Neuronal stem cell (in vitro differentiated cells): Measurements from ENCODE around the gene HSPB1.
A peak's percentile ranks its signal among the peaks of the same experiment; 100 is the strongest.
"Not testable (repeated sequence)": the region's sequence is repeated elsewhere in the genome, so short reads cannot be mapped to it uniquely, and the experiment has no call there.

Source experiments
- DNase-seq: peaks from one replicate; pipeline ENCODE4 v3.0.0-alpha.2; 2013; ENCODE audit warnings: low spot score
- H2AFZ ChIP-seq: one replicate; pipeline ENCODE4 v1.6.1; 2013; ENCODE audit warnings: mild to moderate bottlenecking, low read length, inconsistent platforms
- H2AK5ac ChIP-seq: 2 replicates; pipeline ENCODE4 v1.6.1; 2013; ENCODE audit warnings: low read depth, mild to moderate bottlenecking, inconsistent platforms, low read length, moderate library complexity, mixed read lengths
- H2BK120ac ChIP-seq: 2 replicates; pipeline ENCODE4 v1.6.1; 2013; ENCODE audit warnings: low read depth, mild to moderate bottlenecking, inconsistent platforms, low read length, moderate library complexity, mixed read lengths
- H2BK12ac ChIP-seq: one replicate; pipeline ENCODE4 v1.6.1; 2013; ENCODE audit warnings: low read length, inconsistent platforms
- H2BK15ac ChIP-seq: 2 replicates; pipeline ENCODE4 v1.6.1; 2013; ENCODE audit warnings: mild to moderate bottlenecking, low read length, inconsistent platforms, mixed read lengths
- H2BK5ac ChIP-seq: one replicate; pipeline ENCODE4 v1.6.1; 2013; ENCODE audit warnings: inconsistent platforms, mild to moderate bottlenecking, low read length, moderate library complexity
- H3K14ac ChIP-seq: one replicate; pipeline ENCODE4 v1.6.1; 2013; ENCODE audit warnings: low read length, inconsistent platforms
- H3K18ac ChIP-seq: 2 replicates; pipeline ENCODE4 v1.6.1; 2013; ENCODE audit warnings: low read length, inconsistent platforms
- H3K23ac ChIP-seq: 2 replicates; pipeline ENCODE4 v1.6.1; 2013; ENCODE audit warnings: low read depth, mild to moderate bottlenecking, mixed read lengths, low read length, inconsistent platforms; ENCODE audit not compliant: poor library complexity
- H3K27ac ChIP-seq: replicated peaks from 3 replicates; pipeline ENCODE4 v1.5.1; 2013; ENCODE audit warnings: low read length, inconsistent platforms
- H3K27me3 ChIP-seq, 3 experiments: 2 replicates each; pipeline ENCODE4 v1.6.1; 2013; ENCODE audit warnings: low read length in 3 of 3, mild to moderate bottlenecking in 2 of 3, inconsistent platforms in 1 of 3, low read depth in 1 of 3, mixed read lengths in 1 of 3, moderate library complexity in 1 of 3; ENCODE audit not compliant: control insufficient read depth in 3 of 3, insufficient read depth in 3 of 3
- H3K36me3 ChIP-seq, 2 donors: replicated peaks in 1 of 2; 2 replicates each; pipeline ENCODE4 v1.6.1; 2013; ENCODE audit warnings: low read length in 2 of 2; ENCODE audit not compliant: control insufficient read depth in 2 of 2, insufficient read depth in 2 of 2
- H3K4ac ChIP-seq: 2 replicates; pipeline ENCODE4 v1.6.1; 2013; ENCODE audit warnings: inconsistent platforms, mild to moderate bottlenecking, low read length, moderate library complexity
- H3K4me1 ChIP-seq, 2 donors: 1 replicate in 1 of 2; 2 replicates in 1 of 2; pipeline ENCODE4 v1.6.1; 2013; ENCODE audit warnings: low read length in 2 of 2, low read depth in 1 of 2; ENCODE audit not compliant: control insufficient read depth in 2 of 2, insufficient read depth in 1 of 2
- H3K4me2 ChIP-seq: one replicate; pipeline ENCODE4 v1.6.1; 2013; ENCODE audit warnings: mild to moderate bottlenecking, low read length, inconsistent platforms; ENCODE audit not compliant: insufficient read depth, poor library complexity, severe bottlenecking
- H3K4me3 ChIP-seq, 2 donors: 2 replicates each; pipeline ENCODE4 v1.5.1; 2013; ENCODE audit warnings: low read length in 2 of 2, mild to moderate bottlenecking in 2 of 2, inconsistent platforms in 1 of 2, moderate library complexity in 1 of 2
- H3K79me1 ChIP-seq: one replicate; pipeline ENCODE4 v1.6.1; 2013; ENCODE audit warnings: low read depth, mild to moderate bottlenecking, inconsistent platforms, low read length, moderate library complexity
- H3K9ac ChIP-seq: one replicate; pipeline ENCODE4 v1.6.1; 2013; ENCODE audit warnings: mild to moderate bottlenecking, low read depth, low read length, inconsistent platforms; ENCODE audit not compliant: poor library complexity
- H3K9me3 ChIP-seq, 2 donors: replicated peaks in 1 of 2; 2 replicates each; pipeline versions ENCODE3 to v1.6.1; 2013; ENCODE audit warnings: low read length in 2 of 2, mild to moderate bottlenecking in 2 of 2, inconsistent platforms in 1 of 2, low read depth in 1 of 2, mixed read lengths in 1 of 2, moderate library complexity in 1 of 2; ENCODE audit not compliant: control insufficient read depth in 2 of 2, insufficient read depth in 1 of 2
- H4K8ac ChIP-seq: one replicate; pipeline ENCODE4 v1.6.1; 2013; ENCODE audit warnings: low read depth, mild to moderate bottlenecking, inconsistent platforms, low read length, moderate library complexity
- H4K91ac ChIP-seq: one replicate; pipeline ENCODE4 v1.6.1; 2013; ENCODE audit warnings: low read length, low read depth, mild to moderate bottlenecking, inconsistent platforms; ENCODE audit not compliant: poor library complexity
- WGBS, 2 donors: extraction: QIAGEN DNeasy Blood & Tissue Kit; methylation state at CpG; one replicate each; pipeline ENCODE4 v1.1.7; 2013; ENCODE audit warnings: missing lambda C conversion rate in 2 of 2, mixed read lengths in 1 of 2; ENCODE audit not compliant: insufficient read length in 2 of 2, insufficient replicate concordance in 1 of 2; ENCODE audit errors: extremely low coverage in 2 of 2; 5-methylcytosine and 5-hydroxymethylcytosine counted together

Gene HSPB1

GRCh38 chr7:76268376-76268775 is 34.1 kb upstream of the HSPB1 start:
- H3K36me3 ChIP-seq = no peaks in the 10 kb centered on the region
- H3K79me1 ChIP-seq = no peaks in the 10 kb centered on the region
- no peak overlapping the region for H2BK15ac ChIP-seq
- no peak overlapping the region for H2BK120ac ChIP-seq
- H3K27ac ChIP-seq = no peak overlapping the region
- no peak overlapping the region for H2AK5ac ChIP-seq
- no peak overlapping the region for H2BK5ac ChIP-seq
- H2BK12ac ChIP-seq = no peak overlapping the region
- no peak overlapping the region for H3K18ac ChIP-seq
- H3K4ac ChIP-seq = no peak overlapping the region
- peak overlapping the region; percentile 64 for H3K14ac ChIP-seq
- H3K4me3 ChIP-seq = no peak overlapping the region
- no peaks in the 10 kb centered on the region for H3K9me3 ChIP-seq
- no peak overlapping the region for H2AFZ ChIP-seq
- H3K4me2 ChIP-seq = no peak overlapping the region
- peaks cover 5 to 33% (median 29%) of the 10 kb centered on the region in 3 experiments for H3K27me3 ChIP-seq
- H3K23ac ChIP-seq = peak overlapping the region; percentile 27
- DNase-seq = no peak
- no peak overlapping the region for H4K91ac ChIP-seq
- WGBS, 2 donors = no CpG with 5 or more reads among the region's 5 CpGs
- no peak overlapping the region for H4K8ac ChIP-seq
- peaks cover 7 to 10% of the 10 kb centered on the region in 2 donors for H3K4me1 ChIP-seq
- H3K9ac ChIP-seq = no peak overlapping the region

- Histone ChIP-seq H3K14ac (no peak overlapping the region), H2BK120ac (no peak overlapping the region), H3K23ac (no peak overlapping the region), H2AFZ (peak overlapping the region; percentile 60), H3K4me1 (peaks cover 7 to 12% of the 10 kb centered on the region in 2 donors), H4K91ac (no peak overlapping the region), H3K18ac (no peak overlapping the region), H3K36me3 (no peaks in the 10 kb centered on the region), H3K9me3 (no peaks in the 10 kb centered on the region), H2BK5ac (no peak overlapping the region), H2BK15ac (no peak overlapping the region), H2AK5ac (no peak overlapping the region), H3K27me3 (peaks cover 5 to 36% (median 31%) of the 10 kb centered on the region in 3 experiments), H3K79me1 (no peaks in the 10 kb centered on the region), H4K8ac (no peak overlapping the region), H3K4ac (no peak overlapping the region), H3K4me2 (no peak overlapping the region), H3K4me3 (no peak overlapping the region), H3K9ac (no peak overlapping the region), H2BK12ac (no peak overlapping the region), H3K27ac (no peak overlapping the region)
- no peak for DNase-seq
- no CpG with 5 or more reads among the region's 5 CpGs for WGBS, 2 donors
These were observed 32.6 kb upstream of the HSPB1 start for GRCh38 chr7:76269895-76270294.

- H2BK5ac ChIP-seq = not testable (repeated sequence)
- peaks cover 5 to 46% (median 31%) of the 10 kb centered on the region in 3 experiments for H3K27me3 ChIP-seq
These were observed 31.1 kb upstream of the HSPB1 start for GRCh38 chr7:76271384-76271783.

GRCh38 chr7:76272142-76272541 is 30.3 kb upstream of the HSPB1 start:
- Histone ChIP-seq H3K9me3 (no peaks in the 10 kb centered on the region), H3K4ac (no peak overlapping the region), H2BK120ac (no peak overlapping the region), H2BK15ac (peak overlapping the region; percentile 0), H4K8ac (no peak overlapping the region), H2BK12ac (no peak overlapping the region), H3K18ac (no peak overlapping the region), H3K4me2 (no peak overlapping the region), H2AFZ (no peak overlapping the region), H3K14ac (no peak overlapping the region), H3K9ac (no peak overlapping the region), H3K4me3 (no peak overlapping the region), H3K4me1 (peaks cover 7 to 12% of the 10 kb centered on the region in 2 donors), H2AK5ac (no peak overlapping the region), H3K79me1 (no peaks in the 10 kb centered on the region), H4K91ac (no peak overlapping the region), H2BK5ac (no peak overlapping the region), H3K27ac (no peak overlapping the region), H3K27me3 (peaks cover 5 to 48% (median 24%) of the 10 kb centered on the region in 3 experiments), H3K23ac (no peak overlapping the region), H3K36me3 (no peaks in the 10 kb centered on the region)
- WGBS, 2 donors = no CpG with 5 or more reads among the region's 6 CpGs
- no peak for DNase-seq

More at GRCh38 chr7:76271384-76271783, 31.1 kb upstream of the HSPB1 start:
- H3K4me2 ChIP-seq, H3K79me1 ChIP-seq, H2AFZ ChIP-seq, H2BK12ac ChIP-seq, H3K23ac ChIP-seq, H4K8ac ChIP-seq, H2BK15ac ChIP-seq, H3K4ac ChIP-seq, H3K36me3 ChIP-seq, H3K9ac ChIP-seq, DNase-seq, H2BK120ac ChIP-seq, H3K18ac ChIP-seq, H3K9me3 ChIP-seq, H3K27ac ChIP-seq, H3K14ac ChIP-seq, H2AK5ac ChIP-seq, H3K4me3 ChIP-seq, H4K91ac ChIP-seq: not testable (repeated sequence)
- WGBS, 2 donors = no CpG with 5 or more reads among the region's 2 CpGs
- H3K4me1 ChIP-seq = peaks cover 7 to 12% of the 10 kb centered on the region in 2 donors
